ENCODE results near the gene KCNH6. TPM values are rescaled to one million over a fixed set of nuclear protein-coding genes. Genes with fewer than 3 reads are reported as not detected.

Gene KCNH6
- total and polyA plus RNA-seq, 4 donors: 0.09 TPM; not detected in 3

- peaks cover 0 to 10% (median 4%) of the 10 kb centered on the region in 4 donors for H3K27me3 ChIP-seq (ENCODE audit: control insufficient read depth in 4 of 4, insufficient read depth in 4 of 4, low read length in 3 of 4)
These were observed 11.8 kb downstream of the KCNH6 start for GRCh38 chr17:63534816-63535455.

More at GRCh38 chr17:63534816-63535455, 11.8 kb downstream of the KCNH6 start:
- Histone ChIP-seq H3K27ac (ENCODE audit: low read depth in 1 of 2, low read length in 2 of 2) (no peak overlapping the region), H3K9ac (ENCODE audit: low read depth in 1 of 2, low read length in 2 of 2) (no peak overlapping the region), H3K4me3 (ENCODE audit: low read depth in 1 of 3, low read length in 3 of 3) (no peak overlapping the region), H3K4me1 (ENCODE audit: control insufficient read depth in 4 of 4, insufficient read depth in 4 of 4, low read length in 3 of 4) (no peaks in the 10 kb centered on the region), H3K9me3 (ENCODE audit: control insufficient read depth in 4 of 4, low read length in 3 of 4) (no peaks in the 10 kb centered on the region), H3K36me3 (ENCODE audit: control insufficient read depth in 4 of 4, insufficient read depth in 3 of 4, low read depth in 1 of 4, low read length in 3 of 4) (no peaks in the 10 kb centered on the region)
- no peak for DNase-seq (ENCODE audit: low spot score)
- TF ChIP-seq NR2F2 (IDR thresholded peaks at IDR 0.05): no peak
- TF ChIP-seq HNF4A (conservative IDR thresholded peaks at IDR 0.05): no peak
- no peak for TF ChIP-seq ZBTB33 (IDR thresholded peaks at IDR 0.05)
- TF ChIP-seq JUND (IDR thresholded peaks at IDR 0.05): no peak
- TF ChIP-seq GABPA (IDR thresholded peaks at IDR 0.05 in 1 of 2, conservative IDR thresholded peaks at IDR 0.05 in 1 of 2): no peak
- no peak for TF ChIP-seq SP1 (IDR thresholded peaks at IDR 0.05)
- TF ChIP-seq HNF4G (IDR thresholded peaks at IDR 0.05): no peak
- no peak for TF ChIP-seq TAF1 (conservative IDR thresholded peaks at IDR 0.05)
- TF ChIP-seq EGR1 (IDR thresholded peaks at IDR 0.05; ENCODE audit: low read depth in 2 of 2): no peak
- no peak for TF ChIP-seq REST (IDR thresholded peaks at IDR 0.05)
- no peak for TF ChIP-seq CTCF (IDR thresholded peaks at IDR 0.05; ENCODE audit: low read depth, low read length, missing input control)
- 89% methylated on average over 13 of the region's 13 CpGs for WGBS
